OCI-LY1 (cell line): ENCODE results near the gene SLC6A15.

Source experiments
- H2AFZ ChIP-seq: fragments of 200-600 bp; sonication (generic), shearing (Covaris generic); 2 replicates; pipeline ENCODE4 v1.6.0; 2014; ENCODE audit warnings: antibody characterized with exemption, mild to moderate bottlenecking, low read length
- H3F3A ChIP-seq: fragments of 200-600 bp; sonication (generic), shearing (Covaris generic); 2 replicates; pipeline ENCODE4 v1.6.0; 2014; ENCODE audit warnings: mild to moderate bottlenecking, antibody characterized with exemption, low read length, moderate library complexity; ENCODE audit not compliant: insufficient read depth
- H3K27ac ChIP-seq: fragments of 200-600 bp; sonication (generic); 2 replicates; pipeline ENCODE4 v1.5.1; 2014; ENCODE audit warnings: low read length, mixed run types, mild to moderate bottlenecking, low read depth; ENCODE audit not compliant: poor library complexity, severe bottlenecking
- H3K27me3 ChIP-seq: fragments of 200-600 bp; sonication (generic); 2 replicates; pipeline ENCODE4 v1.6.0; 2014; ENCODE audit warnings: antibody characterized with exemption, mild to moderate bottlenecking, low read length, moderate library complexity; ENCODE audit not compliant: insufficient read depth
- H3K36me3 ChIP-seq: fragments of 200-600 bp; sonication (generic); 2 replicates; pipeline ENCODE4 v1.6.1; 2014; ENCODE audit warnings: mild to moderate bottlenecking, antibody characterized with exemption, low read length, moderate library complexity, mixed read lengths; ENCODE audit not compliant: insufficient read depth
- H3K4me1 ChIP-seq: fragments of 200-600 bp; sonication (generic); 2 replicates; pipeline ENCODE4 v1.5.1; 2014; ENCODE audit warnings: mild to moderate bottlenecking, low read length, moderate library complexity; ENCODE audit not compliant: insufficient read depth, severe bottlenecking
- H3K4me2 ChIP-seq: fragments of 200-600 bp; sonication (generic), shearing (Covaris generic); 2 replicates; pipeline ENCODE4 v1.6.1; 2014; ENCODE audit warnings: low read length
- H3K4me3 ChIP-seq: fragments of 200-600 bp; sonication (generic); 2 replicates; pipeline ENCODE4 v1.5.1; 2014; ENCODE audit warnings: low read length, low read depth, mild to moderate bottlenecking, mixed read lengths; ENCODE audit not compliant: poor library complexity, severe bottlenecking
- H3K79me2 ChIP-seq: fragments of 200-600 bp; shearing (Covaris generic); 2 replicates; pipeline ENCODE4 v1.6.1; 2016; ENCODE audit warnings: mixed run types, low read length, mixed read lengths; ENCODE audit not compliant: insufficient read depth
- H3K9ac ChIP-seq: fragments of 200-600 bp; sonication (generic), shearing (Covaris generic); 2 replicates; pipeline ENCODE4 v1.6.1; 2014; ENCODE audit warnings: mild to moderate bottlenecking, low read length, mixed read lengths
- H3K9me2 ChIP-seq: fragments of 200-600 bp; sonication (generic), shearing (Covaris generic); 2 replicates; pipeline ENCODE4 v1.6.1; 2014; ENCODE audit warnings: low read depth, mild to moderate bottlenecking, low read length, mixed read lengths
- H3K9me3 ChIP-seq: fragments of 200-600 bp; shearing (Covaris generic); 2 replicates; pipeline ENCODE4 v1.6.1; 2014; ENCODE audit warnings: low read length, mixed read lengths
- H4K20me1 ChIP-seq: fragments of 200-600 bp; sonication (generic), shearing (Covaris generic); 2 replicates; pipeline ENCODE4 v1.6.0; 2016; ENCODE audit warnings: mild to moderate bottlenecking, low read length; ENCODE audit not compliant: insufficient read depth
- CTCF ChIP-seq: fragments of 200-600 bp; sonication (generic), shearing (Covaris generic); IDR thresholded peaks from 2 replicates; pipeline ENCODE4 v1.5.1; 2017; ENCODE audit warnings: mild to moderate bottlenecking, antibody characterized with exemption, low read length, moderate library complexity, mixed read lengths
- EZH2 ChIP-seq: fragments of 200-600 bp; sonication (generic), shearing (Covaris generic); IDR thresholded peaks from 2 replicates; pipeline ENCODE4 v1.8.0; 2017; ENCODE audit warnings: borderline replicate concordance, mixed run types, mild to moderate bottlenecking, antibody characterized with exemption, low read length, moderate library complexity, mixed read lengths

The SLC6A15 gene

GRCh38 chr12:84922693-84923092 is 10.1 kb upstream of the SLC6A15 start:
- Histone ChIP-seq H2AFZ (no peak overlapping the region), H3K79me2 (no peaks in the 10 kb centered on the region), H3K36me3 (no peaks in the 10 kb centered on the region), H3K4me1 (no peaks in the 10 kb centered on the region), H3K4me3 (no peak overlapping the region), H3K4me2 (no peak overlapping the region), H3K9ac (no peak overlapping the region), H3F3A (no peaks in the 10 kb centered on the region), H3K9me2 (no peaks in the 10 kb centered on the region), H3K27ac (no peak overlapping the region), H3K27me3 (no peaks in the 10 kb centered on the region), H4K20me1 (no peaks in the 10 kb centered on the region), H3K9me3 (no peaks in the 10 kb centered on the region)
- TF ChIP-seq EZH2 = no peak
- TF ChIP-seq CTCF = no peak

- Histone ChIP-seq H3K9ac (no peak overlapping the region), H3K9me3 (no peaks in the 10 kb centered on the region), H3K9me2 (no peaks in the 10 kb centered on the region), H2AFZ (no peak overlapping the region), H3F3A (no peaks in the 10 kb centered on the region), H3K4me2 (no peak overlapping the region), H3K36me3 (no peaks in the 10 kb centered on the region), H3K4me1 (no peaks in the 10 kb centered on the region), H3K4me3 (no peak overlapping the region), H3K27ac (no peak overlapping the region), H4K20me1 (no peaks in the 10 kb centered on the region), H3K79me2 (no peaks in the 10 kb centered on the region), H3K27me3 (no peaks in the 10 kb centered on the region)
- TF ChIP-seq CTCF (no peak), EZH2 (no peak)
Measured at GRCh38 chr12:84920331-84920730, 7.7 kb upstream of the SLC6A15 start.

GRCh38 chr12:84919271-84919670 is 6.7 kb upstream of the SLC6A15 start:
- H3K27me3 ChIP-seq = no peaks in the 10 kb centered on the region
- no peaks in the 10 kb centered on the region for H3K79me2 ChIP-seq
- no peak overlapping the region for H3K9ac ChIP-seq
- H3F3A ChIP-seq = no peaks in the 10 kb centered on the region
- no peaks in the 10 kb centered on the region for H3K4me1 ChIP-seq
- H3K36me3 ChIP-seq = no peaks in the 10 kb centered on the region
- H3K9me2 ChIP-seq = no peaks in the 10 kb centered on the region
- H4K20me1 ChIP-seq = no peaks in the 10 kb centered on the region
- no peak overlapping the region for H3K27ac ChIP-seq
- H3K4me2 ChIP-seq = no peak overlapping the region
- H2AFZ ChIP-seq = no peak overlapping the region
- no peaks in the 10 kb centered on the region for H3K9me3 ChIP-seq
- TF ChIP-seq EZH2 (no peak), CTCF (no peak)
- no peak overlapping the region for H3K4me3 ChIP-seq
